HepG2 (cell line): ENCODE results near the gene SLC28A1. TPM values are rescaled to one million over a fixed set of nuclear protein-coding genes. Genes with fewer than 3 reads are reported as not detected.

Experiments
- ARNTL ChIP-seq: sonication (generic); formaldehyde crosslinking; IDR thresholded peaks from 2 replicates; pipeline ENCODE4 v1.4.0; 2020; ENCODE audit warnings: mild to moderate bottlenecking, missing genetic modification reagents
- E2F2 ChIP-seq: sonication (generic); formaldehyde crosslinking; IDR thresholded peaks from 2 replicates; pipeline ENCODE4 v1.4.0; 2020; ENCODE audit warnings: missing genetic modification reagents, borderline replicate concordance
- EZH2 ChIP-seq: conservative IDR thresholded peaks from 2 replicates; pipeline ENCODE4 v1.6.1; 2012; ENCODE audit warnings: mild to moderate bottlenecking, low read depth, low read length, moderate library complexity
- FLYWCH1 ChIP-seq: sonication (generic); formaldehyde crosslinking; IDR thresholded peaks from 2 replicates; pipeline ENCODE4 v1.8.1; 2023; ENCODE audit warnings: mild to moderate bottlenecking, missing genetic modification reagents
- HNF4A ChIP-seq: sonication (generic); formaldehyde crosslinking; IDR thresholded peaks from 2 replicates; pipeline ENCODE4 v1.4.0; 2020; ENCODE audit warnings: missing genetic modification reagents
- IRF9 ChIP-seq: sonication (generic); formaldehyde crosslinking; IDR thresholded peaks from 2 replicates; pipeline ENCODE4 v1.8.0; 2022; ENCODE audit warnings: missing genetic modification reagents, mild to moderate bottlenecking, borderline replicate concordance
- KDM2A ChIP-seq: sonication (generic); formaldehyde crosslinking; IDR thresholded peaks from 2 replicates; pipeline ENCODE4 v1.4.0; 2020; ENCODE audit warnings: low read depth, missing genetic modification reagents, borderline replicate concordance
- KDM5B ChIP-seq: sonication (generic); formaldehyde crosslinking; IDR thresholded peaks from 2 replicates; pipeline ENCODE4 v1.4.0; 2020; ENCODE audit warnings: missing genetic modification reagents, mild to moderate bottlenecking, borderline replicate concordance
- NR2F6 ChIP-seq, 2 experiments: IDR thresholded peaks; 2 replicates each; pipeline ENCODE4 v1.6.1; 2016; ENCODE audit warnings: antibody characterized with exemption in 1 of 2, mild to moderate bottlenecking in 1 of 2
- POLR2G ChIP-seq: fragments of 200-400 bp; formaldehyde crosslinking; IDR thresholded peaks from 2 replicates; pipeline ENCODE4 v1.6.1; 2018; ENCODE audit warnings: mild to moderate bottlenecking, low read depth, low read length, moderate library complexity
- RERE ChIP-seq: IDR thresholded peaks from 2 replicates; pipeline ENCODE4 v1.6.1; 2016; ENCODE audit warnings: low read depth, missing genetic modification reagents, missing compliant biosample characterization
- RNF219 ChIP-seq: sonication (generic); formaldehyde crosslinking; IDR thresholded peaks from 2 replicates; pipeline ENCODE4 v1.5.0; 2020; ENCODE audit warnings: mild to moderate bottlenecking, missing genetic modification reagents
- RORA ChIP-seq: sonication (generic); formaldehyde crosslinking; IDR thresholded peaks from 2 replicates; pipeline ENCODE4 v1.5.0; 2020; ENCODE audit warnings: mild to moderate bottlenecking, missing genetic modification reagents, moderate library complexity
- TFDP2 ChIP-seq: sonication (generic); formaldehyde crosslinking; IDR thresholded peaks from 2 replicates; pipeline ENCODE4 v1.4.0; 2020; ENCODE audit warnings: missing genetic modification reagents
- ZEB1 ChIP-seq: IDR thresholded peaks from 2 replicates; pipeline ENCODE4 v1.6.1; 2012; ENCODE audit warnings: mild to moderate bottlenecking, low read depth, inconsistent platforms; ENCODE audit not compliant: insufficient replicate concordance
- polyA plus RNA-seq, 8 experiments: library from polyadenylated mRNA; depleted of rRNA in 3 of 8; stranded (reverse) in 7 of 8; unstranded in 1 of 8; fragments of >200 nt; fragmentation: Illumina TruSeq in 4 of 8; extraction: Trizol in 4 of 8; gene quantifications; 2 replicates each; pipeline versions ENCODE4 v1.2.1 to v1.2.3, GENCODE V29; 2011 to 2016; ENCODE audit warnings: low read depth in 4 of 8, missing spikeins in 1 of 8, mixed read lengths in 1 of 8; ENCODE audit not compliant: insufficient read depth in 1 of 8
- total RNA-seq, 5 experiments: library from RNA; depleted of rRNA; stranded (reverse); fragments of >200 nt; fragmentation: Illumina TruSeq; extraction: Trizol; gene quantifications; 2 replicates each; pipeline ENCODE4 v1.2.3, GENCODE V29; 2016; ENCODE audit warnings: low read depth in 1 of 5

Gene SLC28A1
- total and polyA plus RNA-seq, 2 of the 13 experiments (the other 11 are each of a cell fraction or from before 2014, with no cell fraction given): 0.31 to 5.8 TPM

GRCh38 chr15:84982301-84982920, 97.9 kb downstream of the SLC28A1 start (continued):
- TF ChIP-seq FLYWCH1 (CRISPR knock-in tag) (no peak), IRF9 (CRISPR knock-in tag) (0 out of 2 replicates have a peak, but pooled peaks have one; percentile 25), ZEB1 (peak; percentile 30), EZH2 (no peak), RERE (CRISPR knock-in tag) (no peak), ARNTL (CRISPR knock-in tag) (no peak), TFDP2 (CRISPR knock-in tag) (peak; percentile 61), KDM2A (CRISPR knock-in tag) (peak; percentile 39; the same call in 1 of the 2 replicates), E2F2 (CRISPR knock-in tag) (no peak), HNF4A (CRISPR knock-in tag) (peak; percentile 87), KDM5B (CRISPR knock-in tag) (peak; percentile 43; the same call in 1 of the 2 replicates), POLR2G (peak; percentile 70), RORA (CRISPR knock-in tag) (0 out of 2 replicates have a peak, but pooled peaks have one; percentile 58), NR2F6 (IDR thresholded peaks at IDR 0.05) (peak; percentile 43; the same call in 1 of the 2 replicates), NR2F6 (CRISPR knock-in tag; IDR thresholded peaks at IDR 0.05) (no peak), RNF219 (CRISPR knock-in tag) (no peak)
